HG03095 (cell line): ENCODE data around the gene MYH10.

Experiments
- ATAC-seq: cut with Tn5 transposase; IDR thresholded peaks from one replicate; pipeline ENCODE4 v1.9.1; 2021; ENCODE audit warnings: moderate library complexity; ENCODE audit not compliant: unreplicated experiment

Gene MYH10

GRCh38 chr17:8649157-8650118 lies 18.9 kb upstream of the MYH10 start:
- no peak for ATAC-seq

GRCh38 chr17:8647956-8648355 lies 17.4 kb upstream of the MYH10 start:
- ATAC-seq: no peak

GRCh38 chr17:8647202-8647601 lies 16.7 kb upstream of the MYH10 start:
- no peak for ATAC-seq

- no peak for ATAC-seq
Observed at GRCh38 chr17:8644507-8644902, 14.0 kb upstream of the MYH10 start.

DNA sequence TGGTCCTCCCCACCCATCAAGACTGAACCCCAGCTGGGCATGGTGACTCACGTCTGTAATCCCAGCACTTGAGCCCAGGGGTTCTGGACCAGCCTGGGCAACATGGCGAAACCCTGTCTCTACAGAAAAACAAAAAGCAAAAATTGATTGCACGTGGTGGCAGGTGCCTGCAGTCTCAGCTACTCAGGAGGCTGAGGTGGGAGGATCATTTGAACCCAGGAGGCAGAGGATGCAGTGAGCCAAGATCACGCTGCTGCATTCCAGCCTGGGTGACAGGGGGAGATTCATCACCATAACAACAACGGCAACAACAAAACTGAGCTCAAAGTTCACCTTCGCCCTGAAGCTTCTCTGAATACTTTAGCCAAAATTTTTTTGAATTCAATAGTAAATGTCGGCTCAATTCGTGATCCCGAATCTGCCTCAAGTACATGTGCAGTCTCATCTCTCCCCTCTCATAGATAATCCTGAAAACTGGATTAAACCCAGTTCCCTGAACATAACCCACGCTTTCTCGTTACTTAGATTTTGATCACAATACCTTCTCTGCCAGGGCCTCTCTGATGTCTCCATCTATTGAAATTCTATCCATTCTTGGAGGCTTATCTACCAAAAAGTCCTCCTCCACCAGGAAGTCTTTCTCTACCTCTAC lies 13.5 kb upstream of the MYH10 start:
- no peak for ATAC-seq

DNA sequence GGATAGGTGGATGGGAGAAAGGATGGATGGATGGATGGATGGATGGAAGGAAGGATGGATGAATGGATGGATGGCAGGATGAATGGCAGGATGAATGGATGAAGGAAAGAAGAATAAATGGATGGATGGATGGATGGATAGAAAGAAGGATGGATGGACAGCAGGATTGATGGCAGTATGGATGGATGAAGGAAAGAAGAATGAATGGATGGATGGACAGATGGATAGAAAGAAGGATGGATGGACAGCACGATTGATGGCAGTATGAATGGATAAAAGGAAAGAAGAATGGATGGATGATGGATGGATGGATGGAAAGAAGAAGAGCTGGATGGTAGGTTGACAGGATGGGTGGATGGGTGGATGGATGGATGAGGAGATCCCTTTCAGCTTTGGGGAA lies 9.2 kb upstream of the MYH10 start:
- no peak for ATAC-seq

DNA sequence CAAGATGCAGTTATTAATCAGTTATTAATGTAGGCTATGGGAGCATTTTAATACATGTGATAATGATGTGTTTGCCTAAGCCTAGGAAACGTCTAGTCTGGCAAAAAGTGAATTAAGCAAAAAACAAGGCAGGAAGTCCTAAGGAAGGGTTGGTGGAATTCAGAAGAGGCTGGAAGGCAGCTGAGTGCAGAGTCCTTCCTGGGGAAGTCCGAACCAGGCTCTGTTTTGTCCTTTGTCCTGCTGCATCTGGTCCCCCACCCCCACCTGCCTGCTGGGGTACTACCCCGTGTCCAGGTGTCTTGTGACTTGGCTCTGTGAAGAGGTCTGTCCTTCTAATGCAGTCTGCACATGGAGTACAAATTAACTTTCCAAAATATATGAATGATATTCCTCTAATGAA lies 1.5 kb upstream of the MYH10 start:
- no peak for ATAC-seq

GRCh38 chr17:8631554-8631877 lies 991 bp upstream of the MYH10 start:
- no peak for ATAC-seq

- peak; percentile 96 for ATAC-seq
Observed at GRCh38 chr17:8630802-8631553, 453 bp upstream of the MYH10 start.

GRCh38 chr17:8629371-8630226 lies 926 bp downstream of the MYH10 start:
- no peak for ATAC-seq

- ATAC-seq: no peak
Observed at GRCh38 chr17:8628609-8629169, 1.8 kb downstream of the MYH10 start.

- ATAC-seq: no peak
Observed at GRCh38 chr17:8628172-8628571, 2.4 kb downstream of the MYH10 start.

DNA sequence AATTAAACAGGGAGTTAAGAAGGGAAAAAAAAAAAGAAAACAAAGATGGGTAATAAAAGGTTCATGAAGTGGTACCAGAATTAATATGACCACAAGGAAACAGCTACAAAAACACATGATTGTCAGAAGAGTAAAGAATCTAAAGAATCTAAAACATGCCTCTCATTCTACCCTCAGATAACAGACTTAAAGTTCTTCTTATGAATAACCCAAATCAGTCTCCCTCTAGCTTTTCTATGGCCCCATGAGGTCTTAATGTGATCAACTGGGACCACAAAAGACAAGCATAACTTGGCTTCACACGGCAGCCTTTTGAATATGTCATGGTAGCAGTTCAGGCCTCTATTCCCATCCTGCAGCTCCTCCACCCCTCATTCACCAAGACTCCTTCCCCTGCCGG lies 6.9 kb downstream of the MYH10 start:
- ATAC-seq: no peak

DNA sequence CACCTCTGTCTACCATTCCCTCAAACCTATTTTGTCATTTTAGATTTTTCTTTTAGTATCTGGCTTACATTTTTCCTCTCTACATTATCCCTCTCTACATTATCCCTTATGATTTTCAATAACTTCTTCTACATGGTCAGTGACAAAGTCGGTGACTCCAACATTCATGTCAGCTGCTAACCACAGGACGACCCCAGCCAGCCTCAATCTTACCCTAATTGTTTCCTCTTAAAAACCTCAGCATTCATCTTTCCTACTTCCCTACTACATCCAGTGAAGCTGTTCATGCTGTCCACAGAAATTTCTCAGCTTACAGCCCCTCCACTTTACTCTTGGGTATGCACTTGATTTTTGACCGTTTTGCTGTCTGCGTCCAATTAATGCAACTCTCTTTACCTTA lies 8.3 kb downstream of the MYH10 start:
- ATAC-seq: no peak

- no peak for ATAC-seq
Observed at GRCh38 chr17:8621585-8621984, 8.9 kb downstream of the MYH10 start.

GRCh38 chr17:8619294-8619693 lies 11.2 kb downstream of the MYH10 start:
- ATAC-seq: no peak

DNA sequence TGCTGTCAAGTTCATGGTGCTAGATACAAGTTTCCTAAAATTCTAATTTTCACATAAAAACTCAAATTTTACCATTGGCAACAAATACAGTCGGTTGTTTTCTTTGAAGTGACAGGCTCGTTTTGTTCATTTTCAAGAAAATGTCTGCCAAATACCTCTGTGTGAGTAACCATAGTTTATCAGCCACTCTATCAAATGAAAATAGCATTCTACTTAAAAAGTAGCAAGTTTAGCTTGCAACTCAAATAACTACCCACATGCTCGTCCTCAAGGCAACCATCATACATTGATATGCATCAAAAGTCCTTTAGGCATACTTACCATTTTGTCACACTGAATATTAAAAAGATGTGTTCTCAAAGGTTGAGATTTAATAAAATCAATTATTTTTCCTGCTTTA lies 11.7 kb downstream of the MYH10 start:
- ATAC-seq: no peak

DNA sequence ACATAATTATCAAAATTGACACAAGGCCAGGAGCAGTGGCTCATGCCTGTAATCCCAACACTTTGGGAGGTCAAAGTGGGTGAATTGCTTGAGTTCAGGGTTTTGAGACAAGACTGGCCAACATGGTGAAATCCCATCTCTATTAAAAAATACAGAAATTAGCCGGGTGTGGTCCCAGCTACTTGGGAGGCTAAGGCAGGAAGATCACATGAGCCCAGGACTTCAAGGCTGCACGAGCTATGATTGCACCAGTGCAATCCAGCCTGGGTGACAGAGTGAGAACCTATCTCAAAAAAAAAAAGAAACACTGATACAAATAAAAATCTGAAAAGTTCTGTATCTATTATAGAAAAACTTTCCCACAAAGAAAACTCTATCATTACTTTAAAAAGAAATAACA lies 15.5 kb downstream of the MYH10 start:
- ATAC-seq: no peak

DNA sequence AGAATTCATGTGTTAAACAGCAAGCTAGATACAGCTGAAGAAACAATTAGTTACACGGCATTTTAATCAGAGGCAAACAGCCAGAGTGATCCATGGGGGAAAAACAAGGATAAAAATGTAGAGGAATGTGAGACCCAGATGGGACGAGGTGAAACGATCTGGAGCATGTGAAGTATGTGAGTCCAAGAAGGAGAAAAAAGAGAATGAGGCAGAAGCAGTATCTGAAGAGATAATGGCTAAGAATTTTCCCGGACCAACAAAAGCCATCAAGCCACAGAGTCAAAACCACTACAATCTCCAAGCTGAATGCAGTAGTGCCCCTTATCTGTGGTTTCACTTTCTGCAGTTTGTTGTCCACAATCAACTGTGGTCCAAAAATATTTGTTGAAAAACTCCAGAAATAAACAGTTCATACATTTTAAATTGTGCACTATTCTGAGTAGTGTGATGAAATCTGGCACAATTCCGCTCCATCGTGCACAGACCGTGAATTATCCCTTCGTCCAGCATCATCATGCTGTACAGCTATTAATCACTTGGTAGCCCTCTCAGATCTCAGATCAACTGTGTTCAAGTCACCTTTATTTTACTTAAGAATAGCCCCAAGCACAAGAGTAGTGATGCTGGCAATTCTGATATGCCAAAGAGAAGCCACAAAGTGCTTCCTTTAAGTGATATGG lies 18.8 kb downstream of the MYH10 start:
- no peak for ATAC-seq

- no peak for ATAC-seq
Observed at GRCh38 chr17:8611137-8611536, 19.4 kb downstream of the MYH10 start.
